H1 (cell line): Measurements from ENCODE around the gene TEX22. TPM values are rescaled to one million over a fixed set of nuclear protein-coding genes. Genes with fewer than 3 reads are reported as not detected.

Source experiments
- CTCF ChIA-PET: fragments of 300-600 bp; sonication (Branson Sonifier 250); formaldehyde crosslinking; loops from one replicate; lab custom pipeline; 2021; ENCODE audit not compliant: partially characterized antibody; lab: Charles Lee
- POLR2A ChIA-PET: fragments of 300-600 bp; sonication (Branson Sonifier 250); formaldehyde crosslinking; loops from one replicate; lab custom pipeline; 2021; ENCODE audit warnings: inconsistent platforms; ENCODE audit not compliant: partially characterized antibody; lab: Charles Lee
- DNase-seq, 2 experiments: peaks; one replicate each; pipeline versions ENCODE4 v3.0.0 to v3.0.0-alpha.2; 2010 to 2022; ENCODE audit warnings: low spot score in 2 of 2, low read depth in 1 of 2, mixed read lengths in 1 of 2
- FAIRE-seq: peaks from 2 replicates; lab custom pipeline; 2011; peaks lifted over from hg19 to GRCh38; lab: Jason Lieb, UNC
- H2AFZ ChIP-seq: 2 replicates; pipeline ENCODE4 v1.8.1; 2012; ENCODE audit warnings: low read length, inconsistent platforms
- H2AK5ac ChIP-seq: 2 replicates; pipeline ENCODE4 v1.6.1; 2013; ENCODE audit warnings: low read depth, low read length
- H2BK120ac ChIP-seq: replicated peaks from 2 replicates; pipeline ENCODE3; 2013; ENCODE audit warnings: low read depth, low read length, inconsistent platforms
- H2BK12ac ChIP-seq: 2 replicates; pipeline ENCODE4 v1.6.1; 2013; ENCODE audit warnings: low read depth, low read length
- H2BK15ac ChIP-seq: 2 replicates; pipeline ENCODE4 v1.6.1; 2013; ENCODE audit warnings: low read length
- H2BK20ac ChIP-seq: 2 replicates; pipeline ENCODE4 v1.6.1; 2013; ENCODE audit warnings: low read length
- H2BK5ac ChIP-seq: 2 replicates; pipeline ENCODE4 v1.6.1; 2013; ENCODE audit warnings: low read depth, low read length
- H3K14ac ChIP-seq: 2 replicates; pipeline ENCODE4 v1.6.1; 2013; ENCODE audit warnings: inconsistent platforms; ENCODE audit not compliant: insufficient read length
- H3K18ac ChIP-seq: 2 replicates; pipeline ENCODE4 v1.6.1; 2013; ENCODE audit warnings: low read length; ENCODE audit errors: extremely low read depth
- H3K23ac ChIP-seq: 2 replicates; pipeline ENCODE4 v1.6.1; 2013; ENCODE audit warnings: inconsistent platforms; ENCODE audit not compliant: insufficient read length
- H3K23me2 ChIP-seq: 2 replicates; pipeline ENCODE4 v1.6.1; 2013; ENCODE audit warnings: low read depth, low read length
- H3K27ac ChIP-seq: 2 replicates; pipeline ENCODE4 v1.6.1; 2011; ENCODE audit warnings: low read depth, low read length, inconsistent platforms
- H3K27me3 ChIP-seq, 4 experiments: replicated peaks in 1 of 4; 1 replicate in 1 of 4; 2 replicates in 3 of 4; pipeline versions ENCODE4 v1.6.1 to v1.8.1; 2011 to 2013; ENCODE audit warnings: low read length in 3 of 4, mild to moderate bottlenecking in 3 of 4, inconsistent platforms in 2 of 4, mixed read lengths in 2 of 4, moderate library complexity in 1 of 4; ENCODE audit not compliant: control insufficient read depth in 3 of 4, insufficient read depth in 3 of 4; ENCODE audit errors: extremely low read depth in 1 of 4
- H3K36me3 ChIP-seq, 4 experiments: 2 replicates each; pipeline versions ENCODE4 v1.6.1 to v1.8.1; 2011 to 2013; ENCODE audit warnings: mild to moderate bottlenecking in 4 of 4, low read length in 3 of 4, moderate library complexity in 2 of 4, control low read depth in 1 of 4, inconsistent platforms in 1 of 4; ENCODE audit not compliant: insufficient read depth in 4 of 4, control insufficient read depth in 2 of 4
- H3K4ac ChIP-seq: replicated peaks from 2 replicates; pipeline ENCODE3; 2013; ENCODE audit warnings: low read length, low read depth, mixed read lengths, inconsistent platforms; ENCODE audit not compliant: insufficient read length
- H3K4me1 ChIP-seq, 4 experiments: replicated peaks in 1 of 4; 1 replicate in 1 of 4; 2 replicates in 3 of 4; pipeline versions ENCODE4 v1.6.1 to v1.8.1; 2011 to 2013; ENCODE audit warnings: low read length in 3 of 4, inconsistent platforms in 2 of 4, mixed read lengths in 1 of 4; ENCODE audit not compliant: insufficient read depth in 4 of 4, control insufficient read depth in 3 of 4
- H3K4me2 ChIP-seq, 2 experiments: 2 replicates each; pipeline versions ENCODE4 v1.6.1 to v1.8.1; 2011 to 2013; ENCODE audit warnings: low read depth in 2 of 2, low read length in 2 of 2, control low read depth in 1 of 2, inconsistent platforms in 1 of 2, mild to moderate bottlenecking in 1 of 2; ENCODE audit not compliant: insufficient read depth in 1 of 2
- H3K4me3 ChIP-seq, 4 experiments: fragments of 200-600, 300-600 bp in 1 of 4; sonication (generic), shearing (Covaris generic), sonication (Bioruptor Twin) in 1 of 4; 2 replicates each; pipeline versions ENCODE4 v1.5.1 to v1.8.1; 2011 to 2016; ENCODE audit warnings: low read length in 4 of 4, low read depth in 3 of 4, control low read depth in 2 of 4, inconsistent platforms in 2 of 4, mild to moderate bottlenecking in 2 of 4, mixed read lengths in 1 of 4, moderate library complexity in 1 of 4; ENCODE audit not compliant: insufficient read depth in 2 of 4; ENCODE audit errors: extremely low read depth in 1 of 4
- H3K56ac ChIP-seq: replicated peaks from 2 replicates; pipeline ENCODE3; 2013; ENCODE audit warnings: low read depth, mild to moderate bottlenecking, mixed read lengths, low read length, inconsistent platforms; ENCODE audit not compliant: insufficient read length
- H3K79me1 ChIP-seq: 2 replicates; pipeline ENCODE4 v1.6.1; 2013; ENCODE audit warnings: low read depth, low read length, control low read depth
- H3K79me2 ChIP-seq, 2 experiments: 2 replicates each; pipeline versions ENCODE4 v1.6.1 to v1.8.1; 2012 to 2013; ENCODE audit warnings: low read length in 2 of 2, mild to moderate bottlenecking in 2 of 2, inconsistent platforms in 1 of 2; ENCODE audit not compliant: insufficient read depth in 2 of 2, control insufficient read depth in 1 of 2
- H3K9ac ChIP-seq, 4 experiments: replicated peaks in 1 of 4; 1 replicate in 1 of 4; 2 replicates in 3 of 4; pipeline versions ENCODE4 v1.6.1 to v1.8.1; 2011 to 2013; ENCODE audit warnings: low read depth in 3 of 4, low read length in 3 of 4, control low read depth in 2 of 4, mild to moderate bottlenecking in 2 of 4, moderate library complexity in 2 of 4, inconsistent platforms in 1 of 4; ENCODE audit errors: extremely low read depth in 1 of 4
- H3K9me3 ChIP-seq, 2 experiments: 2 replicates each; pipeline versions ENCODE4 v1.6.1 to v1.8.1; 2012 to 2013; ENCODE audit warnings: mild to moderate bottlenecking in 2 of 2, moderate library complexity in 2 of 2, control low read depth in 1 of 2, inconsistent platforms in 1 of 2, low read depth in 1 of 2, low read length in 1 of 2, mixed read lengths in 1 of 2; ENCODE audit not compliant: insufficient read depth in 2 of 2
- H4K20me1 ChIP-seq, 2 experiments: replicated peaks in 1 of 2; 2 replicates each; pipeline versions ENCODE3 to v1.8.1; 2011 to 2013; ENCODE audit warnings: inconsistent platforms in 2 of 2, low read length in 2 of 2, mild to moderate bottlenecking in 1 of 2; ENCODE audit not compliant: insufficient read depth in 2 of 2, control insufficient read depth in 1 of 2
- H4K5ac ChIP-seq: 2 replicates; pipeline ENCODE4 v1.6.1; 2013; ENCODE audit warnings: low read length, low read depth, mixed read lengths, inconsistent platforms; ENCODE audit not compliant: insufficient read length
- H4K8ac ChIP-seq: 2 replicates; pipeline ENCODE4 v1.8.0; 2013; ENCODE audit warnings: mild to moderate bottlenecking, moderate library complexity, low read length, inconsistent platforms; ENCODE audit not compliant: insufficient read depth; ENCODE audit errors: extremely low read depth
- H4K91ac ChIP-seq: replicated peaks from 2 replicates; pipeline ENCODE3; 2013; ENCODE audit warnings: low read length, mixed read lengths, inconsistent platforms; ENCODE audit not compliant: insufficient read length
- ASH2L ChIP-seq: fragments of 200-600, 300-600 bp; sonication (generic); IDR thresholded peaks from one replicate; pipeline ENCODE4 v1.7.1; 2017; ENCODE audit warnings: low read length
- CBX8 ChIP-seq: fragments of 300-800, 300-1000 bp; sonication (generic); IDR thresholded peaks from 2 replicates; pipeline ENCODE4 v1.7.1; 2016; ENCODE audit warnings: low read depth, low read length, borderline replicate concordance
- CTBP2 ChIP-seq: IDR thresholded peaks from 2 replicates; pipeline ENCODE4 v1.7.0; 2011; ENCODE audit warnings: borderline replicate concordance, mild to moderate bottlenecking, moderate library complexity, mixed read lengths, low read length; ENCODE audit not compliant: insufficient read depth, insufficient read length
- EZH2 ChIP-seq: fragments of 200-600 bp; sonication (generic); IDR thresholded peaks from 2 replicates; pipeline ENCODE4 v1.7.1; 2012; ENCODE audit warnings: low read depth, mild to moderate bottlenecking, moderate library complexity, low read length, inconsistent platforms; ENCODE audit not compliant: severe bottlenecking
- MAFK ChIP-seq: IDR thresholded peaks from 2 replicates; pipeline ENCODE4 v1.6.1; 2012; ENCODE audit warnings: low read depth, mild to moderate bottlenecking, improper control_type of control experiment, low read length
- NANOG ChIP-seq: IDR thresholded peaks from 2 replicates; pipeline ENCODE4 v1.6.1; 2011; ENCODE audit warnings: low read length, low read depth, mild to moderate bottlenecking, inconsistent platforms; ENCODE audit not compliant: insufficient read depth, poor library complexity, severe bottlenecking
- PHF8 ChIP-seq: fragments of 200-600 bp; sonication (generic); conservative IDR thresholded peaks from 2 replicates; pipeline ENCODE4 v1.7.1; 2012; ENCODE audit warnings: low read depth, mild to moderate bottlenecking, inconsistent platforms, low read length, moderate library complexity
- SIRT6 ChIP-seq: IDR thresholded peaks from one replicate; pipeline ENCODE4 v1.7.1; 2012; ENCODE audit warnings: low read length, inconsistent platforms
- SP4 ChIP-seq: IDR thresholded peaks from 2 replicates; pipeline ENCODE4 v1.6.1; 2012; ENCODE audit warnings: low read length, inconsistent platforms
- SRF ChIP-seq: IDR thresholded peaks from 2 replicates; pipeline ENCODE4 v1.6.1; 2011; ENCODE audit warnings: mild to moderate bottlenecking, low read depth, low read length, moderate library complexity
- TAF7 ChIP-seq: optimal IDR thresholded peaks from 2 replicates; pipeline ENCODE3; 2011; ENCODE audit warnings: low read depth, mild to moderate bottlenecking, inconsistent platforms, low read length, moderate library complexity, borderline replicate concordance
- TBP ChIP-seq: IDR thresholded peaks from 2 replicates; pipeline ENCODE4 v1.6.1; 2011; ENCODE audit warnings: low read depth, low read length, improper control_type of control experiment
- WGBS, 2 experiments: shearing (Covaris generic) in 1 of 2; methylation state at CpG; one replicate each; pipeline versions ENCODE4 v1.1.6 to v1.1.7; 2013 to 2015; ENCODE audit warnings: low lambda C conversion rate in 2 of 2, mixed read lengths in 2 of 2, inconsistent platforms in 1 of 2, low coverage in 1 of 2, missing lambda C conversion rate in 1 of 2; ENCODE audit not compliant: insufficient replicate concordance in 2 of 2, insufficient coverage in 1 of 2, insufficient read length in 1 of 2; ENCODE audit errors: extremely low coverage in 1 of 2, missing lambda C conversion rate in 1 of 2; 5-methylcytosine and 5-hydroxymethylcytosine counted together
- polyA plus RNA-seq, 7 experiments: library from polyadenylated mRNA; depleted of rRNA in 3 of 7; stranded (reverse) in 5 of 7; unstranded in 2 of 7; fragments of >200 nt in 5 of 7; fragments of 200-250 nt in 2 of 7; gene quantifications; 1 replicate in 5 of 7; 2 replicates in 1 of 7; 4 replicates in 1 of 7; pipeline versions ENCODE4 v1.2.1 to v1.2.3, GENCODE V29; 2011 to 2013; ENCODE audit warnings: missing spikeins in 2 of 7, mixed read lengths in 2 of 7
- total RNA-seq: library from RNA; stranded (reverse); fragmentation: NEBNext Ultra II Directional; extraction: Animal tissue kit (Norgen Biotek cat#: 25700); gene quantifications from 2 replicates; pipeline ENCODE4 v1.2.1, GENCODE V29; 2021
- TF ChIP-seq, protein P1 (sequence below): IDR thresholded peaks from 2 replicates; pipeline ENCODE4 v1.6.1; 2012; ENCODE audit warnings: inconsistent platforms

The TEX22 gene
- total and polyA plus RNA-seq, 2 of the 8 experiments (the other 6 are each of a cell fraction or from before 2014, with no cell fraction given) = 0.24 to 0.39 TPM

DNA sequence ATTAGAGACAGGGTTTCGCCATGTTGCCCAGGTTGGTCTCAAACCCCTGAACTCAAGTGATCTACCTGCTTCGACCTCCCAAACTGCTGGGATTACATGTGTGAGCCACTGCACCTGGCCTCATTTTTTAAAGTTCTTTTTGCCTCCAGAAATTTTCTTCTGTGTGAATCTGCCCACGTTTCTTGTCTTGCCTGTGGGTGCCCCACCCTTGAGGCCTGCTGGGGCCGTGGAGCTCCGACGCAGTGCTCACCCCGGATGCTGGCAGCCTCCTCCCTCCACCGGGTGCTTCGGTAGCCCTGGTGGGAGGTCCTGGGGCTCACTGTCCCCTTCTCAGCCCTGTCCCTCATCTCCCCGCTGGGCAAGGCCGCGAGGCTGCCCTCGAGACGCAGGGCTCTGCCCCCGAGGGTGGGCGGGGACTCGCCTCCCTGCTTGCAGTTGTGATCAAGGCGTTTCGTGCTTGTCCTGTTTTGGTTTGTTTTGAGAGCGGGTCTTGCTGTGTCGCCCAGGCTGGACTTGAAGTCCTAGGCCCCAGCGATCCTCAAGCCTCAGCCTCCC, 56.8 kb downstream of the TEX22 start:
- Histone ChIP-seq H4K5ac (no peak overlapping the region), H2AK5ac (no peak overlapping the region), H2AFZ (no peak overlapping the region), H3K4me2 (no peak overlapping the region), H2BK120ac (no peak overlapping the region), H3K27ac (no peak overlapping the region), H3K23ac (no peak overlapping the region), H2BK20ac (no peak overlapping the region), H3K9me3 (no peaks in the 10 kb centered on the region), H3K9ac (no peak overlapping the region), H3K4me3 (no peak overlapping the region), H3K4ac (no peak overlapping the region), H4K20me1 (peaks cover 6 to 19% of the 10 kb centered on the region in 2 experiments), H3K23me2 (no peaks in the 10 kb centered on the region), H3K4me1 (no peaks in the 10 kb centered on the region), H3K79me2 (no peaks in the 10 kb centered on the region; a peak in 1 of 4 replicates), H2BK12ac (no peak overlapping the region), H3K18ac (no peak overlapping the region), H3K14ac (no peak overlapping the region), H2BK15ac (no peak overlapping the region), H3K27me3 (no peaks in the 10 kb centered on the region), H3K56ac (no peak overlapping the region), H3K36me3 (peaks cover 24 to 70% (median 41%) of the 10 kb centered on the region in 4 experiments), H4K8ac (no peak overlapping the region), H3K79me1 (peaks cover 2% of the 10 kb centered on the region; the same call in 1 of the 2 replicates), H2BK5ac (no peak overlapping the region; the same call in 1 of the 2 replicates), H4K91ac (no peak overlapping the region)
- POLR2A ChIA-PET = no interaction called here
- DNase-seq (no peak), FAIRE-seq (no peak)
- CTCF ChIA-PET = interaction anchor here (1.9 to 3.9 kb wide), 2 partner anchors 9 to 14 kb away, joined by 8 to 27 read pairs; no protein-coding TSS in a partner anchor
- WGBS, 2 experiments = 93% methylated on average over 22 of the region's 22 CpGs; no CpG with 5 or more reads in 1 of the 2 experiments
- TF ChIP-seq NANOG (no peak), TBP (no peak), ASH2L (no peak), SRF (no peak), CTBP2 (no peak), SIRT6 (no peak), CBX8 (no peak), PHF8 (no peak), EZH2 (no peak), SP4 (no peak), MAFK (no peak), TAF7 (no peak)
- TF ChIP-seq, protein P1, sequence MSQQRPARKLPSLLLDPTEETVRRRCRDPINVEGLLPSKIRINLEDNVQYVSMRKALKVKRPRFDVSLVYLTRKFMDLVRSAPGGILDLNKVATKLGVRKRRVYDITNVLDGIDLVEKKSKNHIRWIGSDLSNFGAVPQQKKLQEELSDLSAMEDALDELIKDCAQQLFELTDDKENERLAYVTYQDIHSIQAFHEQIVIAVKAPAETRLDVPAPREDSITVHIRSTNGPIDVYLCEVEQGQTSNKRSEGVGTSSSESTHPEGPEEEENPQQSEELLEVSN = no peak
